GM06990 (cell line): ENCODE measurements around the gene HSPA9.

Experiments
- DNase-seq: peaks from one replicate; pipeline ENCODE4 v3.0.0-alpha.2; 2011; ENCODE audit not compliant: insufficient read length; ENCODE audit errors: extremely low read depth
- H3K27me3 ChIP-seq: replicated peaks from 2 replicates; pipeline ENCODE4 v1.6.0; 2011; ENCODE audit warnings: low read length; ENCODE audit not compliant: control insufficient read depth, insufficient read depth
- H3K36me3 ChIP-seq: 2 replicates; pipeline ENCODE4 v1.5.1; 2011; ENCODE audit warnings: low read length; ENCODE audit not compliant: control insufficient read depth, insufficient read depth
- H3K4me3 ChIP-seq: replicated peaks from 2 replicates; pipeline ENCODE4 v1.5.1; 2011; ENCODE audit warnings: low read depth, mild to moderate bottlenecking, control low read depth, low read length
- TF ChIP-seq, protein P1 (sequence below): IDR thresholded peaks from 2 replicates; pipeline ENCODE4 v1.5.1; 2011; ENCODE audit warnings: low read length, control low read depth, mild to moderate bottlenecking, inconsistent platforms; ENCODE audit not compliant: insufficient read depth, poor library complexity, severe bottlenecking

Gene HSPA9

DNA sequence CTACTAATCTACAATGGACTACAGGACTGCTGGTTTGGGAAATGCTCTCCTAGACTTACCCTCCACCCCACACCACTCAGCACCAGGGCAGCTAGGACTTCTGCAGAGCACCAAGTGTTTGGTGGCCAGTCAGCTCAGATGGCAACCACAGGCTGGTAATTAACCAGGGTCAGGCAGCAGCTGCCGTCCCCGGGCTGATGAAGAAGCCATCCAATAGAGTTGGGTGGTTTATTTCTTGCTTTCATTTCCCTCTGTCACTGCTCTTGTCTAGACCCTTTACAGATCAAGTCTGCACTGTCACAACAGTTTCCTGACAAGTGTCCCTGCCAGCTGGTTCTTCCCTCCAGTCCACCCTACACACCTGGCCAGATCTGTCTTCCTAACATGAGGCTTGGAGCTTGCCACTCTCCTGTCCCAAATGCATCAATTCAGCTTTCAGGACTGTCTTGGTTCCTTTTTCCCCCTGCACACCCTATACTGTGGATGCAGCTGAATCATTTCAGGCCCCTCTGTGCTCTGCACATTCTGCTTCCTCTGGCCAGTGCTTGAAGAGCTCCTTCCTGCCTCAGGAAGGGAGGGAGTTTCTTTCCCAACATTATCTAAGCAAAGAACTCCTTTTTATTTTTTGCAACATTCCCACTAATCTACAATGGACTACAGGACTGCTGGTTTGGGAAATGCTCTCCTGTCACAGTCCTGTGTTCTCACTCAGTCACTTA is 30.2 kb upstream of the HSPA9 start:
- Histone ChIP-seq H3K36me3 (no peaks in the 10 kb centered on the region), H3K27me3 (no peaks in the 10 kb centered on the region), H3K4me3 (no peak overlapping the region)
- TF ChIP-seq, protein P1, sequence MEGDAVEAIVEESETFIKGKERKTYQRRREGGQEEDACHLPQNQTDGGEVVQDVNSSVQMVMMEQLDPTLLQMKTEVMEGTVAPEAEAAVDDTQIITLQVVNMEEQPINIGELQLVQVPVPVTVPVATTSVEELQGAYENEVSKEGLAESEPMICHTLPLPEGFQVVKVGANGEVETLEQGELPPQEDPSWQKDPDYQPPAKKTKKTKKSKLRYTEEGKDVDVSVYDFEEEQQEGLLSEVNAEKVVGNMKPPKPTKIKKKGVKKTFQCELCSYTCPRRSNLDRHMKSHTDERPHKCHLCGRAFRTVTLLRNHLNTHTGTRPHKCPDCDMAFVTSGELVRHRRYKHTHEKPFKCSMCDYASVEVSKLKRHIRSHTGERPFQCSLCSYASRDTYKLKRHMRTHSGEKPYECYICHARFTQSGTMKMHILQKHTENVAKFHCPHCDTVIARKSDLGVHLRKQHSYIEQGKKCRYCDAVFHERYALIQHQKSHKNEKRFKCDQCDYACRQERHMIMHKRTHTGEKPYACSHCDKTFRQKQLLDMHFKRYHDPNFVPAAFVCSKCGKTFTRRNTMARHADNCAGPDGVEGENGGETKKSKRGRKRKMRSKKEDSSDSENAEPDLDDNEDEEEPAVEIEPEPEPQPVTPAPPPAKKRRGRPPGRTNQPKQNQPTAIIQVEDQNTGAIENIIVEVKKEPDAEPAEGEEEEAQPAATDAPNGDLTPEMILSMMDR, result no peak
- peak; percentile 24 for DNase-seq

DNA sequence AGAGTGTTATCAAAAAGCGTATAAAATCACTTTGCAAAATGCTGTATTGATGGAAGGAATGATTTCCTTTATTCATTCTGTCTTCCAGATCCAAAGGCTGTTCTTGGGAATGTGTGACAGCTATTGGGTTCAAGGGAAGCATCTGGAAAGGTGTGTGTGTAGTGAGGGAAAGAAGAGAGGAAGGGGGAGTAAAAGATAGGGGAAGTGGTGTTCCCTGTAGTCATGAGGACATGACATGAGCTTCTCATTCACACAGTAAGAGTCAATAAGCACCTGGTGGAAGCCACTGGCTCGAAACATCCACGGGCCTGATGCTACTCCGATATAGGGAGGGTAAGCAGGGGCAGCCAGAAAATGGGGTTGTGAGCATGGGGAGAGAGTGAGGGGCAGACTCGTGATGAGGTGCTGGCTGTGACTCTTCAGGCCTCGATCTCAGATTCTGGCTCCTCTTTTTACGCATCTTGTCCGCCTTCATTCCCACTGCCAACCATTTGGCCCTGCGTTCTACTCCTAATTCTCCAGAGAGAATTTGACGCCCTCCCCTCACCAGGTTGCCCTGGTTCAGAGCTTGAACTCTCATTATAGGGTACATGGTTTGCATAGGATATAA is 29.1 kb upstream of the HSPA9 start:
- H3K4me3 ChIP-seq, result no peak overlapping the region
- no peaks in the 10 kb centered on the region for H3K36me3 ChIP-seq
- TF ChIP-seq, protein P1, result no peak
- H3K27me3 ChIP-seq, result no peaks in the 10 kb centered on the region
- no peak for DNase-seq

DNA sequence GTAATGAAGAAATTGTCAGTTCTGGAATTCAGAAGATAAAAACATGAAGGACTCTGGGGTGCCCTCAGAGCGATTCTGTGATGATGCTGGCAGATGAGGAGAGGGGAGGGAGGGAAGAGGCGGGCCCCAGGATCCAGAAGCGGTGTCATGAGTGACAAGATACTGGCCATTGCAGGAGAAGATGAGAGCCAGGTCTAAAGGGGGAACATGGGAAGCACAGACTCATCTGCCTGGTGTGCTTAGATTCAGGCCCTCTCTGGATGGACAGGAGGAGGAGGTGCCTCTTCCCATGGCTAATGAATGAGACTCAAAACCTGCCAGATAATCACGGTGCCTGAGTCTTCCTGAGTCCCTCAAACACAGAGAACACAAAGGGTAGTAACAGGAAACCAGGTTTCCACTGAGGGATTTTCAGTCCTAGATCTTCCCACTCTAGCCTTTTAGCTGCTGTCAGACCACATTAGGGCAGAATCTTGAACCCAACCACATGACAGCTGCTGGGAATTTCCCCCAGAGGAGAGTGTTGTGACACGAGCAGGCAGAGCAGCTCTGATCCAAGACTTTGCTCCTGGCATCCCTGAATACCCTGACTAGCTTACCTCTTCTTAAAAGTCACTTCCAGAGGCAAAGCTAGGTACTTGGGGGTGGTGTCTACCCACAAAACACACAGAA is 28.2 kb upstream of the HSPA9 start:
- no peak overlapping the region for H3K4me3 ChIP-seq
- TF ChIP-seq, protein P1, result no peak
- DNase-seq, result no peak
- no peaks in the 10 kb centered on the region for H3K36me3 ChIP-seq
- H3K27me3 ChIP-seq, result no peaks in the 10 kb centered on the region

DNA sequence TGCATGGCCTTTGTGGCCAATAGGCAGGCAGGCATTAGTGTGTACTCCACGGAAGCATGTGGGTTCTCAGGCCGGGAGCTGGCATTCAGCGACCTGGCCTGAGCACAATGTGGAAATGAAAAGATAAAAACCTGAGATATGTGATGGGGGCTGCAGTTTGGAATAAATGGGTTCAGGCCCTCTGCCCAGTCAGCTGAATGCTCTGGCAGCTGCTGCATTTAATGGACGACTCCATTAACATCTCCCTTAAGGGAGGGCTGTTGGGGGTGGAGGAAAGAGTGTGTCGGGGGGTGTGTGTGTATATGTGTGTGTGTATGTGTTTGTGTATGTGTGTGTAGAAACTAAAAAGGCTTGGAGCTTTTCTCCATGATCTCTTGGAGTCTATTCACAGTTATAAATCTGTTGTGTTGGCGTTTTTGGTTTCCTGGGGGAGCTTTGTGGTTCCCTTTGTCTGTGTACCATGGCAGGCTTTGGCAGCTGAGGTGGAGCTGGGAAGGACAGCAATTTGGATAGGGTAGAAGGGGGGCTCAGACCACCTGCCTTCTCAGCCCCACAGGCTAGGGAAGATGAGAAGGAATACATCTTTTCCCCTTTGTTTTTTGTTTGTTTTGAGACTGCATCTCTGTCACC is 27.3 kb upstream of the HSPA9 start:
- DNase-seq, result no peak
- TF ChIP-seq, protein P1, result no peak
- Histone ChIP-seq H3K36me3 (no peaks in the 10 kb centered on the region), H3K27me3 (no peaks in the 10 kb centered on the region), H3K4me3 (no peak overlapping the region)

DNA sequence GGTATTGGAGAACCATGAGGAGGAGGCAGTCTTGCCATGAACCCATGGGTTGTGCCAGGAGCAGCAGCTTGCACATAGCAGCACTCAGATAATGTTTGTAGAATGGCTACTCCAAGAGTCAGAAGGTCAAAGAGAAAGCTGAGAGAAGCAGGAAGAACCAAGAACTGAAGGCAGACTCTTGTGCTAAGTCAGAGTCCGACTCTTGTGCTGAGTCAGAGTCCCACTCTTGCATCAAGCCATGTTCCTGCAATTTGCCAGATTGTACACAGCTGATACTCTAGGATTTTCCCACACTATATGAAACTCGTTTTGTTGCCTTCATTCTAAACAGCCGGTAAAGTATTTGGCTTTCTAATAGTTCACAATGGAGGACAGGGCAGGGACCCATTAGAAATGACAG is 26.2 kb upstream of the HSPA9 start:
- H3K4me3 ChIP-seq, result no peak overlapping the region
- H3K36me3 ChIP-seq, result no peaks in the 10 kb centered on the region
- no peak for DNase-seq
- TF ChIP-seq, protein P1, result no peak
- H3K27me3 ChIP-seq, result no peaks in the 10 kb centered on the region
